Chondrocyte (in vitro differentiated cells): ENCODE data around the gene TRIM26. TPM values are rescaled to one million over a fixed set of nuclear protein-coding genes. Genes with fewer than 3 reads are reported as not detected.

Experiments used
- DNase-seq: peaks from one replicate; pipeline ENCODE4 v3.0.0; 2021; ENCODE audit warnings: mixed read lengths, low spot score
- H3K27ac Mint-ChIP-seq: one replicate; pipeline ENCODE4 v1.8.0; 2021; ENCODE audit warnings: mild to moderate bottlenecking, moderate library complexity, mixed read lengths; ENCODE audit not compliant: unreplicated experiment
- H3K27me3 Mint-ChIP-seq: 2 replicates; pipeline ENCODE4 v1.8.0; 2021; ENCODE audit warnings: low read depth, mixed read lengths
- H3K36me3 Mint-ChIP-seq: 2 replicates; pipeline ENCODE4 v1.8.0; 2021; ENCODE audit warnings: low read depth, mixed read lengths
- H3K4me1 Mint-ChIP-seq: 2 replicates; pipeline ENCODE4 v1.8.0; 2021; ENCODE audit warnings: low read depth, mild to moderate bottlenecking, mixed read lengths
- H3K4me3 Mint-ChIP-seq: one replicate; pipeline ENCODE4 v1.8.0; 2021; ENCODE audit warnings: mild to moderate bottlenecking, moderate library complexity, mixed read lengths; ENCODE audit not compliant: unreplicated experiment
- H3K9me3 Mint-ChIP-seq: 2 replicates; pipeline ENCODE4 v1.8.0; 2021; ENCODE audit warnings: low read depth, mixed read lengths
- CTCF ChIP-seq: fragments of 200-600 bp; sonication (generic); IDR thresholded peaks from 2 replicates; pipeline ENCODE4 v1.5.0; 2021; ENCODE audit warnings: antibody characterized with exemption, mild to moderate bottlenecking, moderate library complexity
- total RNA-seq: library from RNA; stranded (reverse); gene quantifications from 3 replicates; pipeline ENCODE4 v1.2.1, GENCODE V29; 2021

TRIM26 gene
- total RNA-seq, 1 donor from 2014 or later, result 37.6 TPM

GRCh38 chr6:30160008-30160784 lies 53.0 kb downstream of the TRIM26 start:
- no peak for TF ChIP-seq CTCF
- H3K4me1 Mint-ChIP-seq, result peaks cover 14% of the 10 kb centered on the region
- H3K9me3 Mint-ChIP-seq, result no peaks in the 10 kb centered on the region
- H3K27me3 Mint-ChIP-seq, result peaks cover 3% of the 10 kb centered on the region
- no peak overlapping the region for H3K4me3 Mint-ChIP-seq
- no peak for DNase-seq
- H3K27ac Mint-ChIP-seq, result no peak overlapping the region
- no peaks in the 10 kb centered on the region for H3K36me3 Mint-ChIP-seq

GRCh38 chr6:30158475-30159040 lies 54.6 kb downstream of the TRIM26 start:
- Mint-ChIP-seq H3K4me1 (peaks cover 28% of the 10 kb centered on the region), H3K27me3 (peaks cover 3% of the 10 kb centered on the region), H3K9me3 (no peaks in the 10 kb centered on the region), H3K36me3 (no peaks in the 10 kb centered on the region), H3K4me3 (no peak overlapping the region), H3K27ac (no peak overlapping the region)
- TF ChIP-seq CTCF, result no peak
- no peak for DNase-seq

- Mint-ChIP-seq H3K9me3 (no peaks in the 10 kb centered on the region), H3K4me3 (no peak overlapping the region), H3K36me3 (no peaks in the 10 kb centered on the region), H3K27me3 (peaks cover 3% of the 10 kb centered on the region), H3K4me1 (peaks cover 29% of the 10 kb centered on the region), H3K27ac (no peak overlapping the region)
- DNase-seq, result no peak
- no peak for TF ChIP-seq CTCF
Observed at GRCh38 chr6:30157999-30158398, 55.2 kb downstream of the TRIM26 start.

- Mint-ChIP-seq H3K4me1 (peaks cover 29% of the 10 kb centered on the region), H3K36me3 (no peaks in the 10 kb centered on the region), H3K4me3 (no peak overlapping the region), H3K27me3 (peaks cover 3% of the 10 kb centered on the region), H3K27ac (no peak overlapping the region), H3K9me3 (no peaks in the 10 kb centered on the region)
- DNase-seq, result no peak
- no peak for TF ChIP-seq CTCF
Observed at GRCh38 chr6:30157581-30157980, 55.6 kb downstream of the TRIM26 start.

GRCh38 chr6:30156774-30157173 lies 56.4 kb downstream of the TRIM26 start:
- no peak for TF ChIP-seq CTCF
- no peaks in the 10 kb centered on the region for H3K9me3 Mint-ChIP-seq
- H3K4me3 Mint-ChIP-seq, result no peak overlapping the region
- H3K27ac Mint-ChIP-seq, result no peak overlapping the region
- peaks cover 29% of the 10 kb centered on the region for H3K4me1 Mint-ChIP-seq
- DNase-seq, result no peak
- H3K36me3 Mint-ChIP-seq, result no peaks in the 10 kb centered on the region
- H3K27me3 Mint-ChIP-seq, result peaks cover 3% of the 10 kb centered on the region
